ENCODE data around the gene SLC7A11. TPM values are rescaled to one million over a fixed set of nuclear protein-coding genes. Genes with fewer than 3 reads are reported as not detected.

SLC7A11 gene
- total and polyA plus RNA-seq, 2 of the 4 experiments (the other 2 are of a cell fraction), result 8.3 to 24.7 TPM

DNA sequence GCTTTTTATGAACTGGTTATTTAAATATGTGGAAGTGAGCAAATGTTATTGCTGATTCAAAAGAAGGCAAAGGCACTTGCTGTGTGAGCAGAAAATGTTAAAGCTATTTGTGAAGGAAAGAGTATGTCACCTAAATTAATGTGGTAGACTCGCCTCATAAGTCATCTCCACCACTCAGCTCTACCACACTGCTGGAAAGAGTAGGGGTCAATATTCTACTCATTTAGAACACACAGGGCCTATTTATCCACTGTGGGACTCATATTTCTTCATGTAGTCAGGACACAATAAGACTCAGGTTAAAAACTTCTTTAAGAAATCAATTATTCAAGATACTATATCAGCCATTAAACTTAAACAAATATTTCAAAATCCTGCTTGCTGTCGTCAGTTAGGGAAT lies 106.5 kb downstream of the SLC7A11 start:
- in situ Hi-C loops (cut with MboI; ENCODE audit: low sequenced_read_pairs) (no loop called here), dilution Hi-C loops (cut with HindIII; ENCODE audit: low sequenced_read_pairs, unreplicated experiment) (no loop called here), intact Hi-C loops (cut with micrococcal nuclease) (no loop called here)
- no peaks in the 10 kb centered on the region for H4K20me1 ChIP-seq (ENCODE audit: insufficient read depth, low read length)
- H3K36me3 ChIP-seq (ENCODE audit: control insufficient read depth, insufficient read depth, low read length), result no peaks in the 10 kb centered on the region; the same call in 1 of the 2 replicates
- no peaks in the 10 kb centered on the region; the same call in 1 of the 2 replicates for H3K4me1 ChIP-seq (ENCODE audit: control insufficient read depth, insufficient read depth, low read length)
- no peak overlapping the region for H3K4me3 ChIP-seq (ENCODE audit: insufficient read depth, low read depth, low read length)
- TF ChIP-seq, protein P1, sequence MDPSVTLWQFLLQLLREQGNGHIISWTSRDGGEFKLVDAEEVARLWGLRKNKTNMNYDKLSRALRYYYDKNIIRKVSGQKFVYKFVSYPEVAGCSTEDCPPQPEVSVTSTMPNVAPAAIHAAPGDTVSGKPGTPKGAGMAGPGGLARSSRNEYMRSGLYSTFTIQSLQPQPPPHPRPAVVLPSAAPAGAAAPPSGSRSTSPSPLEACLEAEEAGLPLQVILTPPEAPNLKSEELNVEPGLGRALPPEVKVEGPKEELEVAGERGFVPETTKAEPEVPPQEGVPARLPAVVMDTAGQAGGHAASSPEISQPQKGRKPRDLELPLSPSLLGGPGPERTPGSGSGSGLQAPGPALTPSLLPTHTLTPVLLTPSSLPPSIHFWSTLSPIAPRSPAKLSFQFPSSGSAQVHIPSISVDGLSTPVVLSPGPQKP (IDR thresholded peaks at IDR 0.05; ENCODE audit: borderline replicate concordance, low read depth, low read length), result no peak
- TF ChIP-seq CEBPB (IDR thresholded peaks at IDR 0.05; ENCODE audit: low read depth, low read length) (no peak), POLR2A (IDR thresholded peaks at IDR 0.05; ENCODE audit: low read depth, low read length) (no peak), BHLHE40 (IDR thresholded peaks at IDR 0.05; ENCODE audit: low read depth, low read length) (no peak), RCOR1 (IDR thresholded peaks at IDR 0.05; ENCODE audit: insufficient replicate concordance, low read length) (no peak), CHD1 (IDR thresholded peaks at IDR 0.05; ENCODE audit: low read depth, low read length) (no peak), MAZ (IDR thresholded peaks at IDR 0.05; ENCODE audit: borderline replicate concordance, low read depth, low read length) (no peak), RFX5 (IDR thresholded peaks at IDR 0.05; ENCODE audit: low read depth, low read length) (no peak), USF2 (IDR thresholded peaks at IDR 0.05; ENCODE audit: low read depth, low read length) (no peak), MXI1 (IDR thresholded peaks at IDR 0.05; ENCODE audit: borderline replicate concordance, low read depth, low read length) (no peak), MAFK (IDR thresholded peaks at IDR 0.05; ENCODE audit: low read depth, low read length) (no peak), RAD21 (IDR thresholded peaks at IDR 0.05; ENCODE audit: low read length) (no peak), FOS (IDR thresholded peaks at IDR 0.05; ENCODE audit: low read depth, low read length) (no peak), NFE2L2 (IDR thresholded peaks at IDR 0.05; ENCODE audit: low read depth, low read length) (no peak), SMC3 (IDR thresholded peaks at IDR 0.05; ENCODE audit: low read depth, low read length) (no peak)
- TF ChIP-seq, protein P2, sequence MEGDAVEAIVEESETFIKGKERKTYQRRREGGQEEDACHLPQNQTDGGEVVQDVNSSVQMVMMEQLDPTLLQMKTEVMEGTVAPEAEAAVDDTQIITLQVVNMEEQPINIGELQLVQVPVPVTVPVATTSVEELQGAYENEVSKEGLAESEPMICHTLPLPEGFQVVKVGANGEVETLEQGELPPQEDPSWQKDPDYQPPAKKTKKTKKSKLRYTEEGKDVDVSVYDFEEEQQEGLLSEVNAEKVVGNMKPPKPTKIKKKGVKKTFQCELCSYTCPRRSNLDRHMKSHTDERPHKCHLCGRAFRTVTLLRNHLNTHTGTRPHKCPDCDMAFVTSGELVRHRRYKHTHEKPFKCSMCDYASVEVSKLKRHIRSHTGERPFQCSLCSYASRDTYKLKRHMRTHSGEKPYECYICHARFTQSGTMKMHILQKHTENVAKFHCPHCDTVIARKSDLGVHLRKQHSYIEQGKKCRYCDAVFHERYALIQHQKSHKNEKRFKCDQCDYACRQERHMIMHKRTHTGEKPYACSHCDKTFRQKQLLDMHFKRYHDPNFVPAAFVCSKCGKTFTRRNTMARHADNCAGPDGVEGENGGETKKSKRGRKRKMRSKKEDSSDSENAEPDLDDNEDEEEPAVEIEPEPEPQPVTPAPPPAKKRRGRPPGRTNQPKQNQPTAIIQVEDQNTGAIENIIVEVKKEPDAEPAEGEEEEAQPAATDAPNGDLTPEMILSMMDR (conservative IDR thresholded peaks at IDR 0.05; ENCODE audit: low read depth, low read length), result no peak
- peak overlapping the region; percentile 42; the same call in 1 of the 2 replicates for H4K5ac ChIP-seq (ENCODE audit: low read depth, low read length)
- H2AK9ac ChIP-seq (replicated peaks; ENCODE audit: low read depth, low read length, poor library complexity), result no peak overlapping the region
- no peak overlapping the region for H3K27ac ChIP-seq (ENCODE audit: insufficient read depth, low read length)
- H2BK20ac ChIP-seq (ENCODE audit: low read depth, low read length), result no peak overlapping the region
- no peaks in the 10 kb centered on the region for H3K9me1 ChIP-seq (ENCODE audit: insufficient read depth, low read length)
- no peak for DNase-seq
- H3K9me3 ChIP-seq (ENCODE audit: control insufficient read depth, insufficient read depth, low read length), result peaks cover 5% of the 10 kb centered on the region; the same call in 1 of the 2 replicates
- BruUV-seq (replicated peaks), result no TSS peak
- CTCF ChIA-PET, result no interaction called here
- H3K4ac ChIP-seq (ENCODE audit: low read depth, low read length), result no peak overlapping the region
- peak overlapping the region; percentile 24; the same call in 1 of the 2 replicates for H3K18ac ChIP-seq (ENCODE audit: low read depth, low read length)
- no peak overlapping the region for H2BK120ac ChIP-seq (ENCODE audit: low read depth, low read length)
- no CpG with 5 or more reads among the region's 2 CpGs for WGBS, 2 experiments (ENCODE audit: extremely low coverage in 2 of 2, insufficient read length in 1 of 2)
- H4K91ac ChIP-seq (ENCODE audit: insufficient read depth, low read depth, low read length), result no peak overlapping the region
- POLR2A ChIA-PET (ENCODE audit: unreplicated experiment), result no interaction called here
- no peak overlapping the region for H3K4me2 ChIP-seq (ENCODE audit: low read depth, low read length)
- no peak overlapping the region for H2AK5ac ChIP-seq (ENCODE audit: low read depth, low read length)
- no peaks in the 10 kb centered on the region for H3K27me3 ChIP-seq (ENCODE audit: control insufficient read depth, insufficient read depth, low read length)
- no peak overlapping the region; a peak in 1 of 4 replicates for H4K8ac ChIP-seq (ENCODE audit: low read depth in 2 of 2, low read length in 2 of 2)
- no peak; the same call in 1 of the 2 replicates for ATAC-seq (ENCODE audit: low read depth)
- no peak overlapping the region for H2BK15ac ChIP-seq (ENCODE audit: low read depth, low read length)
- no peak overlapping the region for H3K56ac ChIP-seq (ENCODE audit: extremely low read depth, insufficient read depth, low read length)
- no peaks in the 10 kb centered on the region for H3K79me1 ChIP-seq (ENCODE audit: low read depth in 1 of 2, low read length in 2 of 2)
- no peak overlapping the region for H3K9ac ChIP-seq (ENCODE audit: low read depth, low read length)
- no peak overlapping the region for H2AFZ ChIP-seq (replicated peaks; ENCODE audit: low read length, poor library complexity)
- H2BK5ac ChIP-seq (ENCODE audit: low read depth, low read length, poor library complexity, severe bottlenecking), result peak overlapping the region; percentile 72
- no peak overlapping the region for H3K23ac ChIP-seq (ENCODE audit: low read depth, low read length)
- H3K14ac ChIP-seq (replicated peaks; ENCODE audit: low read depth, low read length), result no peak overlapping the region

All from IMR-90 (cell line).